HepG2 (cell line): Measurements from ENCODE around the gene RNF40. TPM values are rescaled to one million over a fixed set of nuclear protein-coding genes. Genes with fewer than 3 reads are reported as not detected.
A peak's percentile ranks its signal among the peaks of the same experiment; 100 is the strongest.

Source experiments
- ATAC-seq: fragments of 200-7000 bp; cut with Tn5 transposase; 3 replicates; pipeline ENCODE4 v1.9.1; 2020; ENCODE audit warnings: mild to moderate bottlenecking, moderate library complexity
- BruUV-seq: library from RNA; stranded (reverse); fragments of 400-500 nt; replicated peaks from 2 replicates; lab custom pipeline; 2021; lab: Mats Ljungman, UMichigan
- CTCF ChIA-PET: fragments of 300-600 bp; formaldehyde crosslinking; extraction: SDS; loops from one replicate; lab custom pipeline; 2021; ENCODE audit warnings: low total read pairs, inconsistent platforms, low intra/inter-chr PET ratio; lab: Yijun Ruan, JAX
- POLR2A ChIA-PET: fragments of 350-600 bp; sonication (Branson Sonifier 250); formaldehyde crosslinking; loops from one replicate; lab custom pipeline; 2020; ENCODE audit warnings: antibody characterized with exemption, inconsistent platforms; lab: Yijun Ruan, JAX
- DNase-seq: peaks from one replicate; pipeline ENCODE4 v3.0.0-alpha.2; 2015; ENCODE audit warnings: low spot score
- FAIRE-seq: peaks from 3 replicates; lab custom pipeline; 2011; peaks lifted over from hg19 to GRCh38; lab: Jason Lieb, UNC
- H2AFZ ChIP-seq: one replicate; pipeline ENCODE4 v1.6.1; 2011; ENCODE audit warnings: low read length, inconsistent platforms
- H3K27ac ChIP-seq: fragments of 300-600 bp; 3 replicates; pipeline ENCODE4 v1.8.0; 2011; ENCODE audit warnings: mixed run types, mild to moderate bottlenecking, mixed read lengths, low read length, inconsistent platforms; ENCODE audit not compliant: insufficient read depth; ENCODE audit errors: extremely low read length
- H3K27me3 ChIP-seq, 2 experiments: fragments of 200-600 bp in 1 of 2; 2 replicates in 1 of 2; 3 replicates in 1 of 2; pipeline versions ENCODE4 v1.6.0 to v1.8.0; 2011; ENCODE audit warnings: low read length in 2 of 2, mild to moderate bottlenecking in 2 of 2, moderate library complexity in 2 of 2, inconsistent platforms in 1 of 2; ENCODE audit not compliant: insufficient read depth in 2 of 2, control insufficient read depth in 1 of 2
- H3K36me3 ChIP-seq, 2 experiments: fragments of 200-600 bp in 1 of 2; replicated peaks in 1 of 2; 2 replicates in 1 of 2; 3 replicates in 1 of 2; pipeline versions ENCODE4 v1.5.1 to v1.8.0; 2011; ENCODE audit warnings: low read length in 2 of 2, inconsistent platforms in 1 of 2; ENCODE audit not compliant: insufficient read depth in 2 of 2, control insufficient read depth in 1 of 2
- H3K4me1 ChIP-seq: 2 replicates; pipeline ENCODE4 v1.5.1; 2012; ENCODE audit warnings: low read length, inconsistent platforms; ENCODE audit not compliant: insufficient read depth
- H3K4me2 ChIP-seq: 2 replicates; pipeline ENCODE4 v1.6.0; 2011; ENCODE audit warnings: low read depth, low read length, inconsistent platforms
- H3K4me3 ChIP-seq, 3 experiments: fragments of 200-600 bp in 1 of 3; sonication (generic), shearing (Covaris generic) in 1 of 3; replicated peaks in 1 of 3; 2 replicates each; pipeline ENCODE4 v1.5.1; 2011 to 2016; ENCODE audit warnings: low read length in 3 of 3, inconsistent platforms in 2 of 3, low read depth in 2 of 3, mild to moderate bottlenecking in 2 of 3, control low read depth in 1 of 3, mixed read lengths in 1 of 3; ENCODE audit not compliant: insufficient read depth in 1 of 3
- H3K79me2 ChIP-seq: one replicate; pipeline ENCODE4 v1.6.1; 2011; ENCODE audit warnings: low read length, inconsistent platforms; ENCODE audit not compliant: insufficient read depth
- H3K9ac ChIP-seq: 2 replicates; pipeline ENCODE4 v1.6.0; 2011; ENCODE audit warnings: mild to moderate bottlenecking, low read depth, low read length, inconsistent platforms; ENCODE audit not compliant: insufficient read depth
- H3K9me3 ChIP-seq: 2 replicates; pipeline ENCODE4 v1.5.1; 2012; ENCODE audit warnings: mild to moderate bottlenecking, low read length
- H4K20me1 ChIP-seq: 2 replicates; pipeline ENCODE4 v1.6.0; 2011; ENCODE audit warnings: inconsistent platforms, mild to moderate bottlenecking, low read length, moderate library complexity; ENCODE audit not compliant: insufficient read depth
- GZF1 ChIP-seq: sonication (generic); formaldehyde crosslinking; IDR thresholded peaks from 2 replicates; pipeline ENCODE4 v1.5.1; 2020; ENCODE audit warnings: mild to moderate bottlenecking, missing genetic modification reagents
- HOXA9 ChIP-seq: sonication (generic); formaldehyde crosslinking; IDR thresholded peaks from 2 replicates; pipeline ENCODE4 v1.8.1; 2022; ENCODE audit warnings: missing genetic modification reagents, mild to moderate bottlenecking, moderate library complexity, borderline replicate concordance
- KDM4B ChIP-seq: sonication (generic); formaldehyde crosslinking; IDR thresholded peaks from 2 replicates; pipeline ENCODE4 v1.4.0; 2020; ENCODE audit warnings: missing genetic modification reagents
- MYNN ChIP-seq: sonication (generic); formaldehyde crosslinking; IDR thresholded peaks from 2 replicates; pipeline ENCODE4 v1.4.0; 2020; ENCODE audit warnings: mild to moderate bottlenecking, low read depth, missing genetic modification reagents
- NFKBIZ ChIP-seq: IDR thresholded peaks from 2 replicates; pipeline ENCODE4 v1.6.1; 2018; ENCODE audit warnings: missing genetic modification reagents, missing compliant biosample characterization
- POLR2A ChIP-seq, 2 experiments: IDR thresholded peaks; 2 replicates each; pipeline ENCODE4 v1.6.1; 2011; ENCODE audit warnings: low read depth in 2 of 2, low read length in 2 of 2, mild to moderate bottlenecking in 1 of 2, moderate library complexity in 1 of 2; ENCODE audit not compliant: insufficient read depth in 1 of 2
- POLR2AphosphoS2 ChIP-seq: IDR thresholded peaks from 2 replicates; pipeline ENCODE4 v1.6.1; 2011; ENCODE audit warnings: low read depth, low read length, improper control_type of control experiment
- ZFP91 ChIP-seq: sonication (generic); formaldehyde crosslinking; IDR thresholded peaks from 2 replicates; pipeline ENCODE4 v1.9.0; 2022; ENCODE audit warnings: missing genetic modification reagents, mild to moderate bottlenecking, borderline replicate concordance
- WGBS: methylation state at CpG from one replicate; pipeline ENCODE4 v1.1.6; 2017; ENCODE audit warnings: low lambda C conversion rate; 5-methylcytosine and 5-hydroxymethylcytosine counted together
- in situ Hi-C: cut with HindIII; loops from 2 replicates; pipeline ENCODE4 v1.10.0; 2017; ENCODE audit warnings: low pct_unique_long_range_greater_than_20kb; ENCODE audit not compliant: extremely low pct_ligation_motif_present
- intact Hi-C: fragments of 100-400 bp; cut with micrococcal nuclease; formaldehyde crosslinking; loops from one replicate; pipeline ENCODE4 v1.10.0; 2022; ENCODE audit not compliant: unreplicated experiment
- polyA plus RNA-seq, 8 experiments: library from polyadenylated mRNA; depleted of rRNA in 3 of 8; stranded (reverse) in 7 of 8; unstranded in 1 of 8; fragments of >200 nt; fragmentation: Illumina TruSeq in 4 of 8; extraction: Trizol in 4 of 8; gene quantifications; 2 replicates each; pipeline versions ENCODE4 v1.2.1 to v1.2.3, GENCODE V29; 2011 to 2016; ENCODE audit warnings: low read depth in 4 of 8, missing spikeins in 1 of 8, mixed read lengths in 1 of 8; ENCODE audit not compliant: insufficient read depth in 1 of 8
- total RNA-seq, 5 experiments: library from RNA; depleted of rRNA; stranded (reverse); fragments of >200 nt; fragmentation: Illumina TruSeq; extraction: Trizol; gene quantifications; 2 replicates each; pipeline ENCODE4 v1.2.3, GENCODE V29; 2016; ENCODE audit warnings: low read depth in 1 of 5

The RNF40 gene
- total and polyA plus RNA-seq, 2 of the 13 experiments (the other 11 are each of a cell fraction or from before 2014, with no cell fraction given) = 84.0 to 85.6 TPM

GRCh38 chr16:30760001-30760559, 2.0 kb upstream of the RNF40 start:
- ATAC-seq = no peak
- peaks cover 29% of the 10 kb centered on the region for H3K4me1 ChIP-seq
- POLR2A ChIA-PET = interaction anchor here (1.2 to 3.4 kb wide), 3 partner anchors 12 to 15 kb away, joined by 5 to 15 read pairs (median 8); partner anchors contain the start of gene PHKG2

More at GRCh38 chr16:30760001-30760559, 2.0 kb upstream of the RNF40 start:
- Histone ChIP-seq H3K9me3 (no peaks in the 10 kb centered on the region), H3K27me3 (no peaks in the 10 kb centered on the region; a peak in 1 of 5 replicates), H3K4me2 (no peak overlapping the region), H3K36me3 (peaks cover 13 to 31% of the 10 kb centered on the region in 2 experiments), H4K20me1 (no peaks in the 10 kb centered on the region), H3K9ac (no peak overlapping the region), H3K79me2 (peaks cover 19% of the 10 kb centered on the region), H2AFZ (no peak overlapping the region), H3K4me3 (no peak overlapping the region), H3K27ac (no peak overlapping the region)
- CTCF ChIA-PET = no interaction called here
- in situ Hi-C loops = no loop called here
- TF ChIP-seq POLR2A (IDR thresholded peaks at IDR 0.05; ENCODE audit: insufficient read depth in 1 of 2, low read depth in 2 of 2, low read length in 2 of 2) = no peak
- TF ChIP-seq HOXA9 (CRISPR knock-in tag) = no peak
- TF ChIP-seq GZF1 (CRISPR knock-in tag) = no peak
- no peak for TF ChIP-seq ZFP91
- no peak for TF ChIP-seq KDM4B (CRISPR knock-in tag)
- TF ChIP-seq NFKBIZ (CRISPR knock-in tag) = no peak
- TF ChIP-seq MYNN (CRISPR knock-in tag) = no peak
- TF ChIP-seq POLR2AphosphoS2 = 0 out of 2 replicates have a peak, but pooled peaks have one; percentile 4
- no TSS peak for BruUV-seq
- 97% methylated on average over 7 of the region's 7 CpGs for WGBS
- no peak for FAIRE-seq
- no peak for DNase-seq
- intact Hi-C loops = no loop called here
